ENCODE results near the gene SERINC2.

The SERINC2 gene

GRCh38 chr1:31412732-31413404 lies at the start of gene SERINC2:
TSS of gene SERINC2 (plus strand) at chr1:31413213. CDS start at chr1:31413266, 53 bp downstream.
- no peak for DNase-seq

GRCh38 chr1:31364561-31365250 lies 48.3 kb upstream of the SERINC2 start:
- no peak for DNase-seq

GRCh38 chr1:31366796-31367195 lies 46.2 kb upstream of the SERINC2 start:
- DNase-seq, result no peak

- no peak for DNase-seq
These were observed 44.4 kb upstream of the SERINC2 start for GRCh38 chr1:31368611-31369107.

- no peak for DNase-seq
These were observed 43.0 kb upstream of the SERINC2 start for GRCh38 chr1:31370021-31370420.

GRCh38 chr1:31370565-31370964 lies 42.4 kb upstream of the SERINC2 start:
- DNase-seq, result no peak

- no peak for DNase-seq
These were observed 41.7 kb upstream of the SERINC2 start for GRCh38 chr1:31371121-31371959.

GRCh38 chr1:31372051-31372450 lies 41.0 kb upstream of the SERINC2 start:
- DNase-seq, result no peak

- no peak for DNase-seq
These were observed 40.3 kb upstream of the SERINC2 start for GRCh38 chr1:31372751-31373055.

GRCh38 chr1:31373056-31373896 lies 39.7 kb upstream of the SERINC2 start, which contains the start of gene FABP3:
TSS of gene FABP3 (minus strand) at chr1:31373076. CDS start at chr1:31373014, 62 bp downstream.
- no peak for DNase-seq

- no peak for DNase-seq
These were observed 39.0 kb upstream of the SERINC2 start for GRCh38 chr1:31373897-31374486.

- DNase-seq, result no peak
These were observed 38.4 kb upstream of the SERINC2 start for GRCh38 chr1:31374511-31375196.

GRCh38 chr1:31376375-31377134 lies 36.5 kb upstream of the SERINC2 start:
- peak; percentile 96 for DNase-seq

GRCh38 chr1:31377364-31377863 lies 35.6 kb upstream of the SERINC2 start:
- no peak for DNase-seq

- DNase-seq, result no peak
These were observed 35.0 kb upstream of the SERINC2 start for GRCh38 chr1:31378001-31378400.

GRCh38 chr1:31380181-31380580 lies 32.8 kb upstream of the SERINC2 start:
- DNase-seq, result no peak

- DNase-seq, result no peak
These were observed 31.4 kb upstream of the SERINC2 start for GRCh38 chr1:31381394-31382294.

GRCh38 chr1:31382379-31382989 lies 30.5 kb upstream of the SERINC2 start:
- peak; percentile 42 for DNase-seq

GRCh38 chr1:31383967-31384366 lies 29.0 kb upstream of the SERINC2 start:
- no peak for DNase-seq
